ENCODE results near the gene BRPF1. TPM values are rescaled to one million over a fixed set of nuclear protein-coding genes. Genes with fewer than 3 reads are reported as not detected.

Gene BRPF1
- polyA plus RNA-seq, 3 donors from 2014 or later = 10.6 to 45.8 (median 11.7) TPM

DNA sequence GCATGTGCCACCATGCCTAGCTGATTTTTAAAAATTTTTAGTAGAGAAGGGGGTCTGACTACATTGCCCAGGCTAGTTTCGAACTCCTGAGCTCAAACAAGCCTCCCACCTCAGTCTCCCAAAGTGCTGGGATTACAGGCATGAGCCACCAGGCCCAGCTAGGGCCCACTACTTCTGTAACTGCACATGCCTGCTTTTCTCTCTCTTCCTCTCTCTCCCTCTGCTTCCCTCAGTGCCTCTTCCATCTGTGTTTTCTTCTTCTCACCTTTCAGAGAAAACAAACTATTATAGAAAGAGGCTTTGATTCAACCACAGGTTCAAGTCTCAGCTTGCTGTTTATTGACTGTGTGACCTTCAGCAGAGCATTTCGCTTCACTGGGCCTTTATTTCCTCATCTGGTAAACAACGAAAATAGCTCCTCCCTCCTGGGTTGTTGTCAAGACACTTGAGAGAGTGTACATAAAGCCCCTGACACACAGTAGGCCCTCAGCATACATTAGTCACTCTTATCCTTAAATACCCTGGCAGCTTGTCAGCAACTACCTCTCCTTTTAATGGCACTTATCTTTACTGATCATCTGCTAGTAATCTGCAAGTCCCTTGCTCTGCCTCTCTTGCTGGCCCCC is 50.6 kb downstream of the BRPF1 start:
- Mint-ChIP-seq H3K36me3 (peaks cover 9 to 34% (median 10%) of the 10 kb centered on the region in 3 donors), H3K4me3 (peak overlapping the region in 3 of 5 donors; percentile 3 to 60 (median 33)), H3K4me1 (peaks cover 58 to 59% of the 10 kb centered on the region in 2 donors)

DNA sequence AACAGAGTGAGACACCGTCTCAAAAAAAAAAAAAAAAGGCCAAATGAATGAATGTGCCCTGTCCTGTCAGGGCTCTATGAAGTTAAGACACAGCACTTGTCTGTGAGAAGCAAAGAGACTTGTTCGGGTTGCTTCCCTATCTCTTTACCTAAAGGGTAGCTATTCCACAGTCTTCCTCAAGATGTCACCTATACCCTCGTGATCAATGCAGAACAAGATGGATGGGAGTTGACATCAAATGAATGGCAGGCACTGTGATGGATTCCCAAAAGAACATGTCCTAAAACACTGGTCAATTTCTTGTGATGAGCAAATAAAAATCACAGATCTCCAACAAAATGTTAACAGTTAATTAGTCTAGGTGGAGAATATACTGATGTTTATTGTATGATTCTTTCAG is 51.2 kb downstream of the BRPF1 start:
- Mint-ChIP-seq H3K36me3 (peaks cover 15 to 41% (median 15%) of the 10 kb centered on the region in 3 donors), H3K27me3 (ENCODE audit: low read depth in 3 of 3) (peaks cover 5 to 9% (median 6%) of the 10 kb centered on the region in 3 donors), H3K4me1 (peaks cover 58 to 59% of the 10 kb centered on the region in 2 donors), H3K27ac (peak overlapping the region in 4 of 6 donors; percentile 35 to 96 (median 68)), H3K9me3 (no peaks in the 10 kb centered on the region), H3K4me3 (no peak overlapping the region)
- DNase-seq = no peak

More for the DNA sequence above, 50.6 kb downstream of the BRPF1 start:
- peak overlapping the region; percentile 35 to 96 (median 80) for H3K27ac Mint-ChIP-seq
- H3K9me3 Mint-ChIP-seq = no peaks in the 10 kb centered on the region
- peaks cover 4 to 9% (median 6%) of the 10 kb centered on the region in 3 donors for H3K27me3 Mint-ChIP-seq (ENCODE audit: low read depth in 3 of 3)
- DNase-seq = no peak

GRCh38 chr3:9783954-9784353 is 52.4 kb downstream of the BRPF1 start:
- DNase-seq = no peak
- H3K27me3 Mint-ChIP-seq (ENCODE audit: low read depth in 3 of 3) = peaks cover 6 to 7% (median 7%) of the 10 kb centered on the region in 3 donors
- H3K27ac Mint-ChIP-seq = no peak overlapping the region
- no peaks in the 10 kb centered on the region for H3K9me3 Mint-ChIP-seq
- H3K4me3 Mint-ChIP-seq = no peak overlapping the region
- peaks cover 17 to 43% (median 17%) of the 10 kb centered on the region in 3 donors for H3K36me3 Mint-ChIP-seq
- H3K4me1 Mint-ChIP-seq = peaks cover 48% of the 10 kb centered on the region in 2 donors

GRCh38 chr3:9784965-9785364 is 53.4 kb downstream of the BRPF1 start:
- Mint-ChIP-seq H3K4me1 (peaks cover 40 to 41% of the 10 kb centered on the region in 2 donors), H3K4me3 (no peak overlapping the region), H3K9me3 (no peaks in the 10 kb centered on the region), H3K27ac (no peak overlapping the region), H3K36me3 (peaks cover 20 to 52% (median 25%) of the 10 kb centered on the region in 3 donors), H3K27me3 (ENCODE audit: low read depth in 3 of 3) (peaks cover 0 to 4% (median 3%) of the 10 kb centered on the region in 3 donors)
- no peak for DNase-seq

DNA sequence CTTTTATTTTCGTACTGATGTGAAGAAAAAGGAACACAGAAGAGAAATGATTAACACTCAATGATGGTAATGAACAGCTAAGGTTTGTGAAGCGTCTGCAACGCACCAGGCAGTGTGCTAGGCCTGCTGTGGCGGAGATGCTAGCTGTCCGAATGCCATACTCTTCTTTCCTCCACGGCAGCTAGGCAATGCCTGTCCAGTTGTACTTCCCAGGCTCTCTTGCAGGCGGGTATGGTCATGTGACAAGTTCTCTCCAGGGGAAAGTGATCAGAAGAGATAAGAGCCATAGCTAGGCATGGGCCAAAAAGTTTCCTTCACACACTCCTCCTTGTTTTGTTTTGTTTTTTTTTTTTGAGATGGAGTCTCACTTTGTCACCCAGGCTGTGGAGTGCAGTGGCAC is 54.1 kb downstream of the BRPF1 start:
- no peak for DNase-seq
- Mint-ChIP-seq H3K9me3 (no peaks in the 10 kb centered on the region), H3K27me3 (ENCODE audit: low read depth in 3 of 3) (peaks cover 0 to 3% (median 0%) of the 10 kb centered on the region in 3 donors), H3K4me1 (peaks cover 40 to 41% of the 10 kb centered on the region in 2 donors), H3K36me3 (peaks cover 24 to 58% (median 30%) of the 10 kb centered on the region in 3 donors), H3K27ac (peak overlapping the region in 1 of 6 donors; percentile 30), H3K4me3 (no peak overlapping the region)

DNA sequence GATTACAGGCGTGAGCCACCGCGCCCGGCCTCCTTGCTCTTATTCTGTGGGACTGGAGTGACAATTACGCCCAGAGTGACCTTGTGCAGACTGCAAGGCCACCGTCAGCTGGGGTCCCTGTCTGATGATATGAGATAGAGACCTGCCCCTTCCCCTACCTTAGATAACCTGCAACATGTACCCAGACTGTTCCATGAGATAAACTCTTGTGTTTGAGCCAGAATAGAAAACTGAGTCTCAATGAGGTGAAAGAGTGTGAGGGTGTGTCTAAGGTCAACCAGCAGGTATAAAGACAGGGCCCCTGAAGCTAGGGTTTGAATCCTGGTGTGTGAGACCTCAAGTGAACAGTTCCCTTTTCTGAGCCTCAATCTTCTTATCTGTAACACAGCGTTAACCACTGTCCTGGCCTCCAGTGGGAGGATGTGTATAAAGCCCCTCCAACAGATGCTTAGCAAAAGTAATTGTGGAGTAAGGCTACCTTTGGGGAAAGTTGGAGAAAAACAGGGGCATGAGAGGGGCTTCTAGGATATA is 54.7 kb downstream of the BRPF1 start:
- H3K27ac Mint-ChIP-seq = no peak overlapping the region
- H3K36me3 Mint-ChIP-seq = peaks cover 24 to 56% (median 30%) of the 10 kb centered on the region in 3 donors
- H3K4me3 Mint-ChIP-seq = no peak overlapping the region
- H3K27me3 Mint-ChIP-seq (ENCODE audit: low read depth in 3 of 3) = peaks cover 0 to 3% (median 0%) of the 10 kb centered on the region in 3 donors
- peaks cover 40 to 42% of the 10 kb centered on the region in 2 donors for H3K4me1 Mint-ChIP-seq
- no peak for DNase-seq
- H3K9me3 Mint-ChIP-seq = no peaks in the 10 kb centered on the region

GRCh38 chr3:9786825-9787669 is 55.5 kb downstream of the BRPF1 start:
- Mint-ChIP-seq H3K27ac (peak overlapping the region in 4 of 6 donors; percentile 33 to 66 (median 48)), H3K4me1 (peaks cover 41 to 45% of the 10 kb centered on the region in 2 donors), H3K9me3 (no peaks in the 10 kb centered on the region), H3K27me3 (ENCODE audit: low read depth in 3 of 3) (peaks cover 0 to 3% (median 0%) of the 10 kb centered on the region in 3 donors), H3K36me3 (peaks cover 24 to 54% (median 30%) of the 10 kb centered on the region in 3 donors), H3K4me3 (no peak overlapping the region)
- no peak for DNase-seq

- H3K4me3 Mint-ChIP-seq = no peak overlapping the region
- H3K27ac Mint-ChIP-seq = peak overlapping the region in 5 of 6 donors; percentile 33 to 66 (median 53)
- H3K4me1 Mint-ChIP-seq = peaks cover 35 to 39% of the 10 kb centered on the region in 2 donors
- no peaks in the 10 kb centered on the region for H3K9me3 Mint-ChIP-seq
- peaks cover 24 to 48% (median 30%) of the 10 kb centered on the region in 3 donors for H3K36me3 Mint-ChIP-seq
- peaks cover 4 to 5% (median 4%) of the 10 kb centered on the region in 3 donors for H3K27me3 Mint-ChIP-seq (ENCODE audit: low read depth in 3 of 3)
- no peak for DNase-seq
Observed at GRCh38 chr3:9787714-9788113, 56.2 kb downstream of the BRPF1 start.

GRCh38 chr3:9791127-9791526 is 59.6 kb downstream of the BRPF1 start:
- H3K27me3 Mint-ChIP-seq (ENCODE audit: low read depth in 3 of 3) = peaks cover 5 to 13% (median 11%) of the 10 kb centered on the region in 3 donors
- peak overlapping the region; percentile 97 to 100 (median 98) for H3K27ac Mint-ChIP-seq
- peaks cover 58 to 60% of the 10 kb centered on the region in 2 donors for H3K4me1 Mint-ChIP-seq
- no peaks in the 10 kb centered on the region for H3K9me3 Mint-ChIP-seq
- no peak for DNase-seq
- peaks cover 17 to 39% (median 21%) of the 10 kb centered on the region in 3 donors for H3K36me3 Mint-ChIP-seq
- H3K4me3 Mint-ChIP-seq = peak overlapping the region; percentile 95 to 100 (median 98)

DNA sequence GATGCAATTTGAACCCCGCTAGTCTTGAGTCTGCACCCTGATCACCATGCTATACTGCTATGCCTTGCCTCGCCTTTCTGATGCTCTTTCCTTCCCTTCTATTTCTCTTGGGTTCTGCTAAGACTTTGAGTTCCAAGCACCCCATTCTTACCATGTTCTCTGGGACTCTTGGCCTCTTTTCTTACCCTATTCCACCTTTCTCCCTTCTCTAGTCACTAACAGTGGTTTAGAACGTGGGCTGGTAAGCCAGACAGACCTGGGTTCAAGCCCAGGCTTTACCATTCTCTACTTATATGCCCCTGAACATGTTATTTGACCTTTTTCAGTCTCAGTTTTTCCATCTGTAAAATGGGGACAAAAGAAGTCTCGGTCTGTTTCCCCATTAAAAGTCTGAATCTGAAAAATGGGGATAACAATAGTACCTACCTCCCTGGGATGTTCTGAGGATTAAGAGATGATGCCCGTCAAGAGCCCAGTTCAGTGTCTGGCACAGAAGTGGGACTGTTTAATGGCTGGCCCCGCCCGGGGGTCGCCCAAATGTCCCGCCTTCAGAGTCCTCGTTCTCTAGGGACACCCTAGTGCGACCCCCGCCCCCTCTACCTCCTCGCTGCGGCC is 60.4 kb downstream of the BRPF1 start:
- peaks cover 5 to 13% (median 11%) of the 10 kb centered on the region in 3 donors for H3K27me3 Mint-ChIP-seq (ENCODE audit: low read depth in 3 of 3)

GRCh38 chr3:9792405-9793160 is 61.0 kb downstream of the BRPF1 start, which contains the start of the genes ARPC4 and TADA3:
ARPC4 (plus strand) TSS chr3:9793082; CDS start chr3:9793122, 40 bp downstream.
TADA3 (minus strand) TSS chr3:9792473; CDS start chr3:9791466, 1,007 bp downstream.
- Mint-ChIP-seq H3K9me3 (no peaks in the 10 kb centered on the region), H3K27me3 (ENCODE audit: low read depth in 3 of 3) (peaks cover 5 to 13% (median 11%) of the 10 kb centered on the region in 3 donors), H3K36me3 (peaks cover 15 to 29% (median 23%) of the 10 kb centered on the region in 3 donors), H3K27ac (peak within 1 kb of the TSS; percentile 97 to 100 (median 98)), H3K4me1 (peaks cover 65 to 68% of the 10 kb centered on the region in 2 donors), H3K4me3 (peak within 1 kb of the TSS; percentile 95 to 100 (median 98))
- DNase-seq = peak; percentile 95 to 97 (median 97)

More for the DNA sequence above, 60.4 kb downstream of the BRPF1 start:
- DNase-seq = no peak
- H3K4me3 Mint-ChIP-seq = peak overlapping the region; percentile 95 to 100 (median 98)
- H3K36me3 Mint-ChIP-seq = peaks cover 15 to 33% (median 19%) of the 10 kb centered on the region in 3 donors
- H3K9me3 Mint-ChIP-seq = no peaks in the 10 kb centered on the region
- peaks cover 62 to 65% of the 10 kb centered on the region in 2 donors for H3K4me1 Mint-ChIP-seq
- peak overlapping the region; percentile 97 to 100 (median 98) for H3K27ac Mint-ChIP-seq

GRCh38 chr3:9793161-9793781 is 61.7 kb downstream of the BRPF1 start:
- peak overlapping the region; percentile 97 to 100 (median 98) for H3K27ac Mint-ChIP-seq
- H3K4me1 Mint-ChIP-seq = peaks cover 69 to 71% of the 10 kb centered on the region in 2 donors
- no peaks in the 10 kb centered on the region for H3K9me3 Mint-ChIP-seq
- H3K4me3 Mint-ChIP-seq = peak overlapping the region; percentile 95 to 100 (median 98)
- DNase-seq = peak in 2 of 3 donors; percentile 34 to 41
- H3K36me3 Mint-ChIP-seq = peaks cover 13 to 31% (median 22%) of the 10 kb centered on the region in 3 donors
- peaks cover 3 to 13% (median 11%) of the 10 kb centered on the region in 3 donors for H3K27me3 Mint-ChIP-seq (ENCODE audit: low read depth in 3 of 3)

All from immature natural killer cell (primary cell).